AG04450 (cell line): Measurements from ENCODE around the gene YTHDC2. TPM values are rescaled to one million over a fixed set of nuclear protein-coding genes. Genes with fewer than 3 reads are reported as not detected.

Experiments
- CTCF ChIA-PET: fragments of 300-600, 350-600 bp; formaldehyde crosslinking; extraction: SDS; loops from one replicate; lab custom pipeline; 2022; ENCODE audit warnings: antibody characterized with exemption, inconsistent platforms; lab: Charles Lee
- POLR2A ChIA-PET: fragments of 350-600 bp; formaldehyde crosslinking; extraction: SDS; loops from one replicate; lab custom pipeline; 2021; ENCODE audit warnings: antibody characterized with exemption, inconsistent platforms; lab: Yijun Ruan, JAX
- DNase-seq: peaks from one replicate; pipeline ENCODE4 v3.0.0-alpha.2; 2011; ENCODE audit warnings: low read depth, low spot score
- H3K27ac ChIP-seq: one replicate; pipeline ENCODE4 v1.5.1; 2012; ENCODE audit warnings: low read depth, low read length, control low read depth
- H3K27me3 ChIP-seq: one replicate; pipeline ENCODE4 v1.6.0; 2012; ENCODE audit warnings: low read length; ENCODE audit not compliant: control insufficient read depth, insufficient read depth
- H3K4me3 ChIP-seq: 2 replicates; pipeline ENCODE4 v1.5.1; 2011; ENCODE audit warnings: mild to moderate bottlenecking, low read depth, low read length, control low read depth
- H3K9me3 ChIP-seq: 2 replicates; pipeline ENCODE4 v1.5.1; 2012; ENCODE audit warnings: low read length; ENCODE audit not compliant: control insufficient read depth, insufficient read depth
- CTCF ChIP-seq: IDR thresholded peaks from 2 replicates; pipeline ENCODE4 v1.5.1; 2011; ENCODE audit warnings: low read depth, low read length, control low read depth, inconsistent platforms
- polyA plus RNA-seq: library from polyadenylated mRNA; depleted of rRNA; stranded (reverse); fragments of >200 nt; gene quantifications from 2 replicates; pipeline ENCODE4 v1.2.3, GENCODE V29; 2011

YTHDC2 gene
- polyA plus RNA-seq, 1 experiment = 10.7 TPM

GRCh38 chr5:113490317-113490716 is 23.2 kb upstream of the YTHDC2 start:
- Histone ChIP-seq H3K27me3 (no peaks in the 10 kb centered on the region), H3K4me3 (no peak overlapping the region), H3K9me3 (peaks cover 9% of the 10 kb centered on the region), H3K27ac (no peak overlapping the region)
- ChIA-PET POLR2A (no interaction called here), CTCF (interaction anchor here (1.0 to 1.6 kb wide), 2 partner anchors 21 to 494 kb away, joined by 4 read pairs; no protein-coding TSS in a partner anchor)
- DNase-seq = no peak
- no peak for TF ChIP-seq CTCF

- ChIA-PET CTCF (interaction anchor here (1.6 kb wide), 1 partner anchor 495 kb away, joined by 4 read pairs; no protein-coding TSS in a partner anchor), POLR2A (no interaction called here)
- no peak for DNase-seq
- H3K4me3 ChIP-seq = no peak overlapping the region
- no peaks in the 10 kb centered on the region for H3K27me3 ChIP-seq
- H3K27ac ChIP-seq = no peak overlapping the region
- no peak for TF ChIP-seq CTCF
- H3K9me3 ChIP-seq = peaks cover 9% of the 10 kb centered on the region
These were observed 22.5 kb upstream of the YTHDC2 start for GRCh38 chr5:113491022-113491421.

- H3K4me3 ChIP-seq = no peak overlapping the region
- peaks cover 9% of the 10 kb centered on the region for H3K9me3 ChIP-seq
- TF ChIP-seq CTCF = no peak
- ChIA-PET POLR2A (no interaction called here), CTCF (interaction anchor here (1.0 kb wide), 1 partner anchor 114 kb away, joined by 3 read pairs; no protein-coding TSS in a partner anchor)
- no peak for DNase-seq
- no peaks in the 10 kb centered on the region for H3K27me3 ChIP-seq
- no peak overlapping the region for H3K27ac ChIP-seq
These were observed 20.0 kb upstream of the YTHDC2 start for GRCh38 chr5:113493446-113493845.

GRCh38 chr5:113495422-113495841 is 18.1 kb upstream of the YTHDC2 start:
- no peaks in the 10 kb centered on the region for H3K27me3 ChIP-seq
- TF ChIP-seq CTCF = no peak
- DNase-seq = no peak
- H3K4me3 ChIP-seq = no peak overlapping the region
- H3K9me3 ChIP-seq = peaks cover 7% of the 10 kb centered on the region
- ChIA-PET POLR2A (no interaction called here), CTCF (no interaction called here)
- no peak overlapping the region for H3K27ac ChIP-seq

- Histone ChIP-seq H3K4me3 (no peak overlapping the region), H3K27ac (no peak overlapping the region), H3K9me3 (no peaks in the 10 kb centered on the region), H3K27me3 (no peaks in the 10 kb centered on the region)
- ChIA-PET POLR2A (no interaction called here), CTCF (interaction anchor here (3.8 kb wide), 1 partner anchor 9 kb away, joined by 8 read pairs; no protein-coding TSS in a partner anchor)
- DNase-seq = no peak
- TF ChIP-seq CTCF = no peak
These were observed 11.4 kb upstream of the YTHDC2 start for GRCh38 chr5:113502073-113502472.
